ENCODE measurements around the gene SLC35A4. TPM values are rescaled to one million over a fixed set of nuclear protein-coding genes. Genes with fewer than 3 reads are reported as not detected.
A peak's percentile ranks its signal among the peaks of the same experiment; 100 is the strongest.

SLC35A4 gene, protein sequence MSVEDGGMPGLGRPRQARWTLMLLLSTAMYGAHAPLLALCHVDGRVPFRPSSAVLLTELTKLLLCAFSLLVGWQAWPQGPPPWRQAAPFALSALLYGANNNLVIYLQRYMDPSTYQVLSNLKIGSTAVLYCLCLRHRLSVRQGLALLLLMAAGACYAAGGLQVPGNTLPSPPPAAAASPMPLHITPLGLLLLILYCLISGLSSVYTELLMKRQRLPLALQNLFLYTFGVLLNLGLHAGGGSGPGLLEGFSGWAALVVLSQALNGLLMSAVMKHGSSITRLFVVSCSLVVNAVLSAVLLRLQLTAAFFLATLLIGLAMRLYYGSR
- total RNA-seq (100 to 1,000 TPM in 1 of 10 donors, 10 to 100 TPM in 9; 69.7 to 105 (median 80.6) TPM), polyA plus RNA-seq (10 to 100 TPM; 33.9 to 58.0 TPM)
- long read RNA-seq, donor 1, transcript SLC35A4-201 (3 exons, 3,041 nt), result major isoform, 23 of 48 reads
- long read RNA-seq, donor 1, partial matches to known transcripts, result 23 of 48 reads
- long read RNA-seq, donor 1, other reads (novel, unspliced or antisense), result 0 of 48 reads
- long read RNA-seq, donor 2, transcript SLC35A4-201 (3 exons, 3,041 nt), result major isoform, 38 of 71 reads
- long read RNA-seq, donor 2, partial matches to known transcripts, result 27 of 71 reads
- long read RNA-seq, donor 2, other reads (novel, unspliced or antisense), result 2 of 71 reads
- long read RNA-seq, donor 3, transcript SLC35A4-201 (3 exons, 3,041 nt), result major isoform, 60 of 140 reads
- long read RNA-seq, donor 3, transcript SLC35A4-202 (2 exons, 3,617 nt), result minor isoform, 5 of 140 reads
- long read RNA-seq, donor 3, partial matches to known transcripts, result 74 of 140 reads
- long read RNA-seq, donor 3, other reads (novel, unspliced or antisense), result 1 of 140 reads

GRCh38 chr5:140564196-140565023, at the start of gene SLC35A4, which contains the start of gene APBB3:
Gene SLC35A4 (plus strand): TSS chr5:140564828. CDS start chr5:140567170, 2,342 bp downstream.
Gene APBB3 (minus strand): TSS chr5:140564598. CDS start chr5:140564245, 353 bp downstream.
- intact Hi-C loops (cut with DNase I), result loop anchor here in 9 of 10 donors (1.0 to 10.0 kb wide), 6 partner anchors 17 to 83 kb away; partner anchors contain the start of genes TMCO6 (in 7 of the 9), CD14 (in 3 of the 9), EIF4EBP3 (in 1 of the 9) and IK (in 1 of the 9)
- Histone ChIP-seq H3K9me3 (no peaks in the 10 kb centered on the region), H3K4me1 (peaks cover 7 to 67% (median 56%) of the 10 kb centered on the region in 9 donors), H3K36me3 (peaks cover 0 to 54% (median 19%) of the 10 kb centered on the region in 9 donors), H3K27ac (peak within 1 kb of the TSS; percentile 88 to 98 (median 94)), H3K27me3 (no peaks in the 10 kb centered on the region), H3K4me3 (peak within 1 kb of the TSS; percentile 57 to 86 (median 70))
- whole genome bisulfite sequencing, 2 donors, result 0 to 1% methylated on average over 71 to 74 of the region's 74 CpGs
- TF ChIP-seq CTCF (IDR thresholded peaks at IDR 0.05), result no peak
- DNase-seq (peak; percentile 92 to 98), ATAC-seq (peak; percentile 93 to 96 (median 94))

DNA sequence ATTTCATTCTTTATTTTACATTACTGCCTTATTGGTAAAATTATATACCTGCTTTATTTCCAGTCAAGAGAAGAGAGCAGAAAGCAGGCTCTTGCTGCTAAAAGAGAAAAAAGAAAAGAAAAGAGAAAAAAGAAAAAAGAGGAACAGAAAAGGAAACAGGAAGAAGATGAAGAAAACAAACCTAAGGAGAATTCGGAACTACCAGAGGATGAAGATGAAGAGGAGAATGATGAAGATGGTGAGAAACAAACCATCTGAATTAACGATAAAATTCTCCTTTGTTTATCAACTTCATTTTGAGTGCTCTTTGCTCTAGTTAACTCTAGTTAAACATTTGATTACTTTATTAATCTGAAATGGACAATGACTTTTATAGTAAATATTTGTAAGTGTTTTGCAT, 40.6 kb upstream of the SLC35A4 start:
- H3K4me1 ChIP-seq, result no peaks in the 10 kb centered on the region
- intact Hi-C loops (cut with DNase I), result no loop called here
- H3K4me3 ChIP-seq, result no peak overlapping the region
- no peaks in the 10 kb centered on the region for H3K27me3 ChIP-seq
- no peak overlapping the region for H3K27ac ChIP-seq
- WGBS, 2 donors, result 90 to 95% methylated on average over 2 of the region's 2 CpGs
- no peak for TF ChIP-seq CTCF (IDR thresholded peaks at IDR 0.05)
- no peak for DNase-seq
- ATAC-seq, result no peak
- H3K36me3 ChIP-seq, result peaks cover 0 to 81% (median 42%) of the 10 kb centered on the region in 9 donors
- H3K9me3 ChIP-seq, result no peaks in the 10 kb centered on the region

GRCh38 chr5:140540227-140540626, 24.4 kb upstream of the SLC35A4 start:
- peaks cover 0 to 10% (median 0%) of the 10 kb centered on the region in 9 donors for H3K4me1 ChIP-seq
- intact Hi-C loops (cut with DNase I), result loop anchor here in 1 of 10 donors (10.0 kb wide), 1 partner anchor 105 kb away; the partner anchor contains the start of genes IK and NDUFA2
- ATAC-seq (no peak), DNase-seq (no peak)
- H3K27me3 ChIP-seq, result no peaks in the 10 kb centered on the region
- 93 to 98% methylated on average over 1 of the region's 1 CpG for WGBS, 2 donors
- H3K4me3 ChIP-seq, result no peak overlapping the region
- H3K27ac ChIP-seq, result no peak overlapping the region
- no peak for TF ChIP-seq CTCF (IDR thresholded peaks at IDR 0.05)
- H3K36me3 ChIP-seq, result peaks cover 0 to 100% (median 50%) of the 10 kb centered on the region in 9 donors
- no peaks in the 10 kb centered on the region for H3K9me3 ChIP-seq
